ENCODE data around the gene POLE.

GRCh38 chr12:132731574-132731973 lies 44.4 kb upstream of the POLE start:
- TF ChIP-seq CTCF (IDR thresholded peaks at IDR 0.05) (no peak), EP300 (IDR thresholded peaks at IDR 0.05) (no peak), POLR2A (IDR thresholded peaks at IDR 0.05) (no peak)
